HL-60/S4 treated with phorbol 12-myristate 13-acetate at 8.2 ng/mL for 4 days and 3 days (cell line): ENCODE results near the gene THSD4.

ENCODE experiments used
- in situ Hi-C: fragments of 300-500 bp; cut with MboI; formaldehyde crosslinking; loops from 2 replicates; pipeline ENCODE4 v1.15.0; 2022; ENCODE audit warnings: low sequenced_read_pairs

THSD4 gene

DNA sequence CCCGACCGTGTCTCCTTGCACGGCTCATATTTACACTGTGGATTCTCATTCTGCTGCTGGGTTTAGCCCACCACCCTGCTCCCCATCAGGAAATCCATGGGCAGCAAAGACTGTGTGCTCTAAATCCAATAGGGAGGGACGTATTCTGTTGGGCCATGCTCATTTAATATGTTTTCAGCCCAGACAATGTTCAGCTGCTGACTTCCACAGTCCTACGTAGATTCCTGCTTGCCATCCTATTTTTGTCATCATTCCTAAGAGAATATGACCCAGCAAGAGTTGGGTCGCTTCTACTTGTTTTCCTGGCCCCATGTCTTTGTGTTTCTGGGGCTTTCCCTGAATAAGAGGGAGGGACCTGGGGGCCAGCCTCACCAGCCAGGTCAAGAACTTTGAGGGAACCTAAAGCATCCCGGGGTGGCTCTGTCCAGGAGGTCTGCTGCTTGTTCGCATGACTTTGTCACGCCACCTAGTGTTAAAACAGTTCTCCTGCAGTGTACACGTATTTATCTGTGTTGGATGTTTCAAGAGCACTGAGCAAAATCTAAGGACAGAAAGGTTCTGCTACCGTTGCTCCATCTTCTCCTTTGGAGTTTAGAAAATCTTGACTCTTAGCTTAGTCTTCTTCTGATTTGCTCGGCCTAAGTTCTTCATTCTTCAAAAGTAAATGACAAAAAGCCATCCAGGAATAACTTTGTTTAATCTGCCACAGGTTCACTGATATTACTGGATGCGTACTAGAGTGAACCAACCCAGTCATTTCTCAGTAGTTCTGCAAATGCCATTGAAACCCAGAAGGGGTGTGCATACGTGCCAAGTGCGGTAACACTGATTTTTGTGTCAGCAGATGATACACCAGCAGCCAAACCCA is 615.2 kb downstream of the THSD4 start:
- in situ Hi-C loops = no loop called here

DNA sequence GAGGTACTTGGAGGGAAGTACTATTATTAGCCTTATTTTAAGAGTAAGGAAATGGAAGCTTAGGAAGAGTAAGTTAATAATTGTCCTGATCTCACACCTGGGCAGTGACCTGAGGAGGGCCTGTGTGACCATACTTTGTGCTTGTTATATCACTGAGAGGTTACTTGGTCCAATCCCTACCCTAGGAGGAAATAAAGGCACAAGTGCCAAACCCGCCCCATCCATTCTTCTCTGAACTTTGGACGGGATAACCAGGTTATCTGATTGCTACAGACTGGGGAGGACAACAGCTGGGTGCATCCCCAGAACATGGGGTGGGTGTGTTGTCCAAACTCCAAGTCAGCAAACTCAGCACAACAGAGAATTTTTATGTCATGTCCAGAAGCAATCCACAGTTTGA is 617.4 kb downstream of the THSD4 start:
- in situ Hi-C loops = no loop called here

DNA sequence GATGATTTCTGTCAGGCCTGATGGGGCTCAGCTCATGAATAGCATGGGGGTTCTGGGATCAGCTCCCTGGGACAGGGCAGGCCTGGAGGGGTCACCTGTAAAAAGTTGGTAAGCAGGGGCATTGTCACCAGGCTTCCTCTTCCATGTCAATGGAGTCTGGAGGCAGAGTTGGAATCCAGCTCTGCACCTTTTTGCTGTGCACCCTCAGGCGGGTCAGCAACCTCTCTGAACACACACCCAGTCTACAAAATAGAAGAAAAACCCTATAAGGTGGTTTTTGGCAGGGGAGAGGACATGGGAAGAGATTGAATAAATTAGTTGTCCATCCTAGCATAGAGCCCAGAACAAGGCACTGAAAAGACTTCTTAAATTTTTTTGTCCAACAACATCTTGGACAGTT is 617.9 kb downstream of the THSD4 start:
- in situ Hi-C loops = no loop called here

DNA sequence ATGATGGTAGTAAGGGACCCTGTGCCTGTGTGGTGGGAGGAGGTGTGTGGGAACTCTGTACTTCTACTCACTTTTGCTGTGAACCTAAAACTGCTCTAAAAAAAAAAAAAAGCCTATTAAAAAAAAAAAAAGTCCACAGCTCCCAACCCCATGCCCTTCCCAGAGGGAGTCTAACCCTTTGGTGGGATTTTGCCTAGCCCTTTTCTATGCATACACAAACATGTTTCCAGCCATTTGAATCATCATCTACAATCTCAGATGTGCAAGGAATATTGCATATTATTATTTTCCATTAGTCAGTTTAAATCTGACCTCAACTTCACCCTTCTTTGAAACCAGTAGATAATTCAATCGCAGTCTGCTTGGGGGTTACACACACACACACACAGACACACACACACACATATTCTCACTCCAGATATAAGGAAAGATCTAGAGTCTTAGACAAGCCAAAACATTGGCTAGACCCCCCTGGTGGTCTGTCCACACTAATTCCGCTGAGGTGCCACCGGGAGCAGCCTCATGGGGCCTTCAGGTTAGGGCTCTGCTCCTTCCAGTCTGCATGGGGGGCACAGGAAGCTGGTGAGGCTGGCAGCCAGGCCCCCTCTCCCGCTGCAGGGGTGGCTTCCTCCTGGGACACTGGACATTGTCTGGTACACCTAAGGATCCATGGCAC is 619.6 kb downstream of the THSD4 start:
- in situ Hi-C loops = no loop called here

DNA sequence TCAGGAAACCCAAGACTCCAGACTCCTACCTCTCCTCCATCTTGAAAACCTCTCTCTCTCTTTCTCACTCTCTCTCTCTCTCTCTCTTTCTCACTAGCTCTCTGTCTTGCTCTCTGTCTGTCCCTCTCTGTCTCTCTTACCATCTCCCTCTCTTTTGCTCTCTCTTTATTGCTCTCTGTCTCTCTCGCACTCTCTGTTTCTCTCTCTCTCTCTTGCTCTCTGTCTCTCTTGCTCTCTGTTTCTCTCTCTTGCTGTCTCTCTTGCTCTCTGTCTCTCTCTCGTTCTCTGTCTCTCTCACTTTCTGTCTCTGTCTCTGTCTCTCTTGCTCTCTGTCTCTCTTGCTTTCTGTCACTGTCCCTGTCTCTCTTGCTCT is 620.1 kb downstream of the THSD4 start:
- in situ Hi-C loops = no loop called here

DNA sequence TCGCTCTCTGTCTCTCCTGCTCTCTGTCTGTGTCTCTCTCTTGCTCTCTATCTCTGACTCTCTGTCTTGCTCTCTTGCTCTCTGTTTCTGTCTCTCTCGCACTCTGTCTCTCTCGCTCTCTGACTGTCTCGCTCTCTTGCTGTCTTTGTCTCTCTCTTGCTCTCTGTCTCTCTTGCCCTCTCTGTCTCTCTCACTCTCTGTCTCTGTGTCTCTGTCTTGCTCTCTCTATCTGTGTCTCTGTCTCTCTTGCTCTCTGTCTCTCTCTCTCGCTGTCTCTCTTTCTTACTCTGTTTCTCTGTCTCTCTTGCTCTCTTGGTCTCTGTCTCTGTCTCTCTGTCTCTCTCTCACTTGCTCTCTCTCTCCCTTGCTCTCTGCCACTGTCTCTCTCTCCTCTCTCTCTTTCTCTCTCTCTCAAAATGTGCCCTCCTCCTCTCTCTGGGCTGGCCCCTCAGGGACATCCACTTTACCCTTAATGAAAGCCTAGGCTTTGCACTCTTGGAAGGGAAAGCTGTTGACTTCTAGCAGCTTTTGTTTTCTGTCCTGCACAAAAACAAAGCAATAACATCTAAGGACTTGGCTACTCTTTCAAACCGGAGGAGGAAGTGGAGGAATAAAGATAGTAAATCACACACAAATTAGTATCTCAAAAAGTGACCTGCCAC is 621.1 kb downstream of the THSD4 start:
- in situ Hi-C loops = no loop called here

DNA sequence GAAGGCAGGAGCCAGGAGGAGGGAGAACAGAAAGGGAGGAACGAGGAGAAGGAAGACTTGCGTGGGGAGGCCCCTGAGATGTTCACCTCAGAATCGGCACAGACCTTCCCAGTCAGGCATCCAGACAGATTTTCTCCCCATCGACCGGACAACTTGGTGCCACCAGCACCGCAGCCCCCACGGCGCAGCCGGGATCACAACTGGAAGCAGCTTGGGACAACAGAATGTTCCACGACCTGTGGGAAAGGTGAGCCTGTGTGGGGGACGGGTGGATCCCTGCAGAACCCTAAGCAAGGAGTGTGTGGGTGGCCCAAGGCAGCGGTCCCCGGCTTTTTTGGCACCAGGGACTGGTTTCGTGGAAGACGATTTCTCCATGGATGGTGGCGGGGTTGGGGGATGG is 622.5 kb downstream of the THSD4 start:
- in situ Hi-C loops = no loop called here

DNA sequence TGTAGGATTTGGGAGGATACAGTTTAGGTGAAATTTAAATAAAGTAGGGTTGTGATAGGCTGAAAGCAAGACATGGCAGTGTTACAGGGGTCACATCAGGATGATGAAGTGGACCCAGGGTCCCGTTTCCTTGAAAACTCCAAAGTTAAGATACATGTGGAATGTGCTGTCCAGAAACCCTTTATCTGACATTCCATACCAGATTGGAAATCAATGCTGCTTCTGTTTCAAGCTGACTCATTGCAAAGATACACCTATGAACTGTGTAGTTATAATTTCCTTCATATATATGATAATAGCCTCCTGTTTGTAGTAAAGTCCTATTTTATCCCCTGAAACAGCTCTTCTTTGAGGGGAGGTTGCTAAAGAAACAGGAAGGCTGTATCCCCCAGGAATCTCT is 624.1 kb downstream of the THSD4 start:
- in situ Hi-C loops = no loop called here

DNA sequence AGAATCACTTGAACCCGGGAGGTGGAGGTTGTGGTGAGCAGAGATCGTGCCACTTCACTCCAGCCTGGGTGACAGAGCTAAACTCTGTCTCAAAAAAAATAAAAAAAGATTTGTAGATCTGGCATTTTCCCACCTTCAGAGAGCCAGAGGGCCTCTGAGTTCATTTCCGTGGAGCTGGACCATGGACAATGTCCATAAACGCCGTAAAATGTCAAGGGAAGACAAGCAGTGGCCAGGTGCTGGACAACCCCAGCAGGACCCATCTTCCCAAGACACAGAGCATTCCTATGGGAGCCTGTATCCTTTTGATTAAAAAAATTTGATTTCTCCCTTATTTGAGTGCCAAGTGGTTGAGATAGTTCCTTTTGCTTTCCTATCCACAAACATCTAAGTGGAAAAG is 627.7 kb downstream of the THSD4 start:
- in situ Hi-C loops = loop anchor here (10.0 kb wide), 1 partner anchor 412 kb away; no protein-coding TSS in a partner anchor

DNA sequence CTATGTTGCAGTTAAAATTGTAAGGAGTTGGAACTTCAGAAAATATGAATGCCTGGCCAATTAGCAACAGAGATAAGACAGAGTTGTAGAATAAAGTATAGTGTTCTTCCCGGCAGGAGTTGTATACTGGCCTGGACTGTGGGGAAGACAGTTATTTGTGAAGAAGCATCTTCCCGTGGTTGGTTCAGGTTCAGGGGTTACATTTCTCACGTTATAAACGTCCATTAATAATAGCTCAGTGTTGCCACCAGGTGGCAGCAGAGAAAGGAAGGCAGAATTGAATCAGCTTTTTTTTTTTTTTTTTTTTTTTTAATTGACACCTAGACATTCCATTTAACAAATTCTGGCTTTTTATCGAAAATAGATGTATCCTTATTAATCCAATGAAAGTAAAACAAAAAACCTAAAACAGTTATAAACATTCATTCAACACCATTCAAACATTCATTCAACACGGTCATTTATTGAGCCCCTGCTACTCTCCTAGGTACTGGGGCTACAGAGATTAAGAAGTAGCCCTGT is 628.7 kb downstream of the THSD4 start:
- in situ Hi-C loops = loop anchor here (10.0 kb wide), 1 partner anchor 411 kb away; no protein-coding TSS in a partner anchor

DNA sequence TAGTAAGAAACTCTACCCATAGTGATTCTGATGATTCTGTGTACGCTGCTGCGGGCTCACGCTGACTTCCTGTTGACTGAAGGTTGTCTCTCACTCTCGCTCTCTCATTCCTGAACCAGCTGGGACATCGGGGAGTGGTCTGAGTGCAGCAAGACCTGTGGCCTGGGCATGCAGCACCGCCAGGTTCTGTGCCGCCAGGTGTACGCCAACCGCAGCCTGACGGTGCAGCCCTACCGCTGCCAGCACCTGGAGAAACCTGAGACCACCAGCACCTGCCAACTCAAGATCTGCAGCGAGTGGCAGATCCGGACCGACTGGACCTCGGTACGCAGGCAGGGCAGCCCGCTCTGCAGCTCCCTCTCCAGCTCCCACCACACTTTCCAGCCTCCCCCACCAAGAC is 631.4 kb downstream of the THSD4 start:
- in situ Hi-C loops = loop anchor here (10.0 kb wide), 1 partner anchor 408 kb away; no protein-coding TSS in a partner anchor

DNA sequence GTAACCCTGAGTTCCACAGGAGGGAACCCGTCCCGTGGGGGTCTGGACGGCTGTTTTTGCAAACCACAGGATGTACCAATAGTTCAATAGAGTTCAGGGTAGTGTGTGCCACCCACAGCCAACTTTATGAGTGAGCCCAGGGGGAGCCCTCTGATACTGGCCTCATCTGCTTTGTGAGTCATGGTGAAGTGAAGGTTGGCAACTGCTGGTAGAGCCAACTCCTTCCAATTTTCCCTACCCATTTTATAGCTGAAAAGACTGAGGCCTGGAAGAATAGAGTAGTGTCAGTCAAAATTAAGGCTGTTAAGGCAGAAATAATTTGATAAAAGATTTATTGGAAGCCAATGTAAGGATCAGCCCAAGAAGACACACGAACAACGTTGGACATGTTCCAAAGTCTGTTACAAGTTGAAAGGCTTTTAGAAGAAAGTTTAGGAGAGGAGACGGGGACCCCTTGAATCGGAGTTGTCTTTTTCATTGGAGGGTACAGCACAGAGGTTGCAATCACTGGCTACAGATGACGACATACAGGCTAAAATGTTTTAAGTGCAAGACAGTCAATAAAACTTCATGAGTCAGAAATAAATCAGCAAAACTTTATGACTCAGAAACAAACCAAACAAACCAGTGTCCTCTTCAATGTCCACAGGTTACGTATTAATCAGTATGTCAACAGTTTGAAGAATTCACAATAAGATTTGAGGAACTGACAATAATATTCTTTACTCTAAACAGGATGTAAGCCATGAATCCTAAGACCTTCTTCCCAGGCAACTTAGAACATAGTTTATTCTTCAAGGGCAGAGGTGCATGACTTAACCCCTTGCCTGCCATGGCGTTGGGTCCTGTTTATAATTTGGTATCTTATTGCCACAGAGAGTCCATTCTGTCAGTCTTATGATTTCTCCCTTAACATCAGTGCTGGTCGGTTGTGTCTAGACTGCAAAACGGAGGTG is 632.1 kb downstream of the THSD4 start:
- in situ Hi-C loops = loop anchor here (10.0 kb wide), 1 partner anchor 407 kb away; no protein-coding TSS in a partner anchor

DNA sequence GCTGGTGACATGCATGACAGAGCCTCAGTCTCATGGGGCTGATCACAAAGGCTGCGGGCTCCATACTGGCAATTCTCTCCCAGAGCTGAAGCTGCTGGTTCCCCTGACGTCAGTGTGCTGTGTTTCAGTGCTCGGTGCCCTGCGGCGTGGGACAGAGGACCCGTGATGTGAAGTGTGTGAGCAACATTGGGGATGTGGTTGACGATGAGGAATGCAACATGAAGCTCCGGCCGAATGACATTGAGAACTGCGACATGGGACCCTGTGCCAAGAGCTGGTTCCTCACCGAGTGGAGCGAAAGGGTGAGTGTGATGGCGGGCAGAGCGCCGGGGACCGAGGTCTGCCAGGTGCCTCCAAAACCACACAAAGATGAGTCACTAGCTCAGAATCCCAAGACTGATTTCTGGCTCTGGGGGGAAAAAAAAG is 633.0 kb downstream of the THSD4 start:
- in situ Hi-C loops = loop anchor here (10.0 kb wide), 1 partner anchor 406 kb away; no protein-coding TSS in a partner anchor

DNA sequence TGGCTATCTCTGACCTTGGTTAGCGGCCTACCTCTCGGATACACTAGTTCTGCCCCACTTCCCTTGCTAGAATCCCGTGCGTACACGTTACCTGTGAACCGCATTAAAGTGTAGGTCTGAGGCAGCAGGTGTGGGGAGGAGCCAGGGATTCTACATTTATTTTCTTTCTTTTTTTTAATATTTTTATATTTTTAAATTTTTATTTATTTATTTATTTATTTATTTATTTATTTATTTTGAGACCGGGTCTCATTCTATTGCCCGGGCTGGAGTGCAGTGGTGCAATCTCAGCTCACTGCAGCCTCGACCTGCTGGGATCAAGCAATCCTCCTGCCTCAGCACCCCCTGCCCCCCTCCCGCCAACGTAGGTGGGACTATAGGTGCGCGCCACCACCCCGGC is 634.2 kb downstream of the THSD4 start:
- in situ Hi-C loops = loop anchor here (10.0 kb wide), 1 partner anchor 405 kb away; no protein-coding TSS in a partner anchor

DNA sequence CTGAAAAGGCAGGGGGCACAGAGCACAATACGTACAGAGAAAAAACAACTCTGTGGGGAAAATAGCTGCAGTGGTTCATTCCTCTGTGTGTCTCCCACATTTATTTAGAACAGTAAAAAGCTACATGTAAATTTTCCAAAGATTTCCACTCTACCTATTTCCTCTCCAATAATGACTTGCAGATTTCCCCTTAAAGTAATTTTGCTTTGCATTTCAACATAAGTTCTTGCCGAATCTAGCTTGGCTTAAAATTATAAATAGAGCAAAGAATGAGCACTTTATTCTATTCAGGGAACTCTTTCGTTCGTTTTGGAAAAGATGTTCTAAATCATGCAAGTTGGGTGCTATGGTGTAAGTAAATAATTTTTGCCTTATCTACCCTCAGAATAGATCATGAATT is 636.9 kb downstream of the THSD4 start:
- in situ Hi-C loops = no loop called here

DNA sequence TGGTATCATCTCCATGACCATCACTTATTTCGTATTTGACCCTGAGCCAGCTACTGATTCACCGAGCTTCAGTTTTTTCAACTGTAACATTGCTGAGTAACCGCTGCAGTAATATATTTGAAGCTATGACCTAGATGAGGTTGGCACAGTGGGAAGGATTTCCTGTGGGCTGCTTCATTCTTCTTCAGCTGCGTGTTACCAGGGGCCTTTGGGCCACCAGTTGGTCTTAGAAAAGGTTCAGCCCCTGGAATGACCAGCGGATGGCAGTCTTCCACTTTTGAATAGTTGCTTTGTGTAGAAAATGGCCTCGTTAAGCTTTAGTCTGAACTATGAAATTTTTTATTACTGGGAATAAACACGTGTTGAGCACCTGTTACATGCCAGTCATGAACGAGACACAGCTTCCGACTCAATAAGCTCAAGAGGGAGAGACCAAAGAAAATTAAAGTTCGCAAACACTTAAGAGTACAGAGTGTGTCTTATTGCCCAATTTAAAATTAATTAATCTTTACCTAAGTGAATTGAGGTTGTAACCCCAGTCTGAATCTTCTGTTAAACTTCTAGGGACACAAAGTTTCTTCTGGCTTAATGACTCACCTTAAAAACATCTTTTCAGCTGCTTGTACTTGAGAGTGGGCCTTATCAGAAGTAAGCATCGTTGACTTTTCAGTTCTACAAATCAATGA is 637.5 kb downstream of the THSD4 start:
- in situ Hi-C loops = no loop called here

DNA sequence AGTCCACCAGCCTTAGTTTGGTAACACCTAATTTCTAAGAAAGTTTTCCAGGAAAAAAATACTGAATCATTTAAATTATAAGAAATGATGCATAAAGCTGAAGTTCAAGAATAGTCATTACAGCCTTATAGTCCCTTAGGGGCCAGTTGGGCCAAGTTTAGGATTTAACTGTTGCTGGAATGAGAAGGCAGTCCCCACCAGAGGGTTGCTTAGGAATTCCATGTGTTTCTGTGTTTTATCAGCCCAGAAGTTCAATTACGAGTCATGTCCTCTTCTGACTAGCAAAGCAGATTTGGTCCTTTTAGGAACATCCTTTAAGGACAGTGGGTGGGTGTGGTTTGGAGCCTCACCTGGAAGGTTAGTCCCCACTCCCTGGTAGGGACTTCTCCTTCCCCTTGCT is 638.1 kb downstream of the THSD4 start:
- in situ Hi-C loops = no loop called here

DNA sequence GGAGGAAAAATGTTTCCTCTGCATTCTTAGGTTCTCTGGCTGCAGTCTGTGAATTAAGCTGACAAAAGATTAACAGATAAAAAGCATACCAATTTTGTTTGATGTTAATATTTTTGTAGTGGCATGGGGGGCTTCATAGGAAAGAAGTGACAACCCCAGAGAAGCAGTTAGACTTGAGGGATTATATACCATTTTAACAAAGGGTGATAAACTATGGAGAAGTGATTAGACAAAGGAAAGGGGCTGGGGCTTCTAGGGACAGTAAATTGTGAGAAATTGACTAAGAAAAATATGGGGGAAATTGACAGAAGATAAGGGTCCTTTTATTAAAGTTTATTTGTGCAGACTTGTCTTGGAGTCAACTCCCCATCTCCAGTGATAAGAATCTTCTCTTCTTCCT is 639.4 kb downstream of the THSD4 start:
- in situ Hi-C loops = no loop called here
